Liver (tissue), 3 donors: ENCODE results near the gene IQSEC3.

Source experiments
- CTCF ChIP-seq: fragments of 150-350 bp; IDR thresholded peaks from 2 replicates; pipeline ENCODE4 v1.5.1; 2017; ENCODE audit warnings: improper control_type of control experiment, low read depth, low read length; ENCODE audit not compliant: missing input control
- EGR1 ChIP-seq, 2 donors: IDR thresholded peaks; 2 replicates each; pipeline ENCODE4 v1.6.1; 2016 to 2018; ENCODE audit warnings: antibody characterized with exemption in 2 of 2, low read depth in 2 of 2
- FOXA1 ChIP-seq: IDR thresholded peaks from 2 replicates; pipeline ENCODE4 v1.6.1; 2016; ENCODE audit warnings: antibody characterized with exemption
- RAD21 ChIP-seq, 2 donors: IDR thresholded peaks; 2 replicates each; pipeline ENCODE4 v1.6.1; 2016; ENCODE audit warnings: antibody characterized with exemption in 2 of 2, mild to moderate bottlenecking in 2 of 2
- SP1 ChIP-seq: IDR thresholded peaks from 2 replicates; pipeline ENCODE4 v1.6.1; 2018; ENCODE audit warnings: antibody characterized with exemption, mild to moderate bottlenecking
- TAF1 ChIP-seq: conservative IDR thresholded peaks from 2 replicates; pipeline ENCODE4 v1.6.1; 2016; ENCODE audit warnings: antibody characterized with exemption, mild to moderate bottlenecking
- YY1 ChIP-seq: IDR thresholded peaks from 2 replicates; pipeline ENCODE4 v1.6.1; 2016; ENCODE audit warnings: antibody characterized with exemption, mild to moderate bottlenecking
- TF ChIP-seq, protein P1 (sequence below): IDR thresholded peaks from 2 replicates; pipeline ENCODE4 v1.6.1; 2016; ENCODE audit warnings: antibody characterized with exemption
- TF ChIP-seq, protein P2 (sequence below): IDR thresholded peaks from 2 replicates; pipeline ENCODE4 v1.6.1; 2016; ENCODE audit warnings: antibody characterized with exemption
- TF ChIP-seq, protein P3 (sequence below): IDR thresholded peaks from 2 replicates; pipeline ENCODE4 v1.6.1; 2016; ENCODE audit warnings: antibody characterized with exemption, mild to moderate bottlenecking
- TF ChIP-seq, protein P4 (sequence below): IDR thresholded peaks from 2 replicates; pipeline ENCODE4 v1.6.1; 2016; ENCODE audit warnings: antibody characterized with exemption
- donor health status: healthy.
- donor health status: healthy.

DNA sequence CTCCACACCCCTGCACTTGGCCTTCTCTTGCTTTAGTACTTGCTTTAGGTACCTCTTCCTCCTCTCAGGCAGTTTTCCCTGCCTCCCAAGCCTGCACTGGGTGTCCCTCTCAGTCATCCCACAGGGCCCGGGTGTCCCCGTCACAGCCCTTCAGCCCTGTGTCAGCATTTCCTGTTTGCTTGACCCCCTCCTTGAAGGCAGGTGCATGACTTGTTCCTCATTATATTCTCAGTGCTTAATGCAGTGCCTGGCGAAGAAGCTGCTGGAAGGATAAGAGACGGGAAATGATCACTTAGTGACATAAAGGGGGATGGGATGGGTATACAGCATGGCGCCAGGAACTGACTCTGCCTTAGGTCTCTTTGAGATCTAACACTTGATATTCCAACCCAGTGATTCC is 61.5 kb downstream of the IQSEC3 start:
- TF ChIP-seq, protein P1, sequence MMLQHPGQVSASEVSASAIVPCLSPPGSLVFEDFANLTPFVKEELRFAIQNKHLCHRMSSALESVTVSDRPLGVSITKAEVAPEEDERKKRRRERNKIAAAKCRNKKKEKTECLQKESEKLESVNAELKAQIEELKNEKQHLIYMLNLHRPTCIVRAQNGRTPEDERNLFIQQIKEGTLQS = no peak
- TF ChIP-seq SP1 (no peak), CTCF (no peak), YY1 (no peak), RAD21 (IDR thresholded peaks at IDR 0.05) (no peak), EGR1 (IDR thresholded peaks at IDR 0.05; ENCODE audit: low read depth in 2 of 2) (no peak), TAF1 (no peak), FOXA1 (no peak)
- TF ChIP-seq, protein P2, sequence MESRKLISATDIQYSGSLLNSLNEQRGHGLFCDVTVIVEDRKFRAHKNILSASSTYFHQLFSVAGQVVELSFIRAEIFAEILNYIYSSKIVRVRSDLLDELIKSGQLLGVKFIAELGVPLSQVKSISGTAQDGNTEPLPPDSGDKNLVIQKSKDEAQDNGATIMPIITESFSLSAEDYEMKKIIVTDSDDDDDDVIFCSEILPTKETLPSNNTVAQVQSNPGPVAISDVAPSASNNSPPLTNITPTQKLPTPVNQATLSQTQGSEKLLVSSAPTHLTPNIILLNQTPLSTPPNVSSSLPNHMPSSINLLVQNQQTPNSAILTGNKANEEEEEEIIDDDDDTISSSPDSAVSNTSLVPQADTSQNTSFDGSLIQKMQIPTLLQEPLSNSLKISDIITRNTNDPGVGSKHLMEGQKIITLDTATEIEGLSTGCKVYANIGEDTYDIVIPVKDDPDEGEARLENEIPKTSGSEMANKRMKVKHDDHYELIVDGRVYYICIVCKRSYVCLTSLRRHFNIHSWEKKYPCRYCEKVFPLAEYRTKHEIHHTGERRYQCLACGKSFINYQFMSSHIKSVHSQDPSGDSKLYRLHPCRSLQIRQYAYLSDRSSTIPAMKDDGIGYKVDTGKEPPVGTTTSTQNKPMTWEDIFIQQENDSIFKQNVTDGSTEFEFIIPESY = no peak
- TF ChIP-seq, protein P3, sequence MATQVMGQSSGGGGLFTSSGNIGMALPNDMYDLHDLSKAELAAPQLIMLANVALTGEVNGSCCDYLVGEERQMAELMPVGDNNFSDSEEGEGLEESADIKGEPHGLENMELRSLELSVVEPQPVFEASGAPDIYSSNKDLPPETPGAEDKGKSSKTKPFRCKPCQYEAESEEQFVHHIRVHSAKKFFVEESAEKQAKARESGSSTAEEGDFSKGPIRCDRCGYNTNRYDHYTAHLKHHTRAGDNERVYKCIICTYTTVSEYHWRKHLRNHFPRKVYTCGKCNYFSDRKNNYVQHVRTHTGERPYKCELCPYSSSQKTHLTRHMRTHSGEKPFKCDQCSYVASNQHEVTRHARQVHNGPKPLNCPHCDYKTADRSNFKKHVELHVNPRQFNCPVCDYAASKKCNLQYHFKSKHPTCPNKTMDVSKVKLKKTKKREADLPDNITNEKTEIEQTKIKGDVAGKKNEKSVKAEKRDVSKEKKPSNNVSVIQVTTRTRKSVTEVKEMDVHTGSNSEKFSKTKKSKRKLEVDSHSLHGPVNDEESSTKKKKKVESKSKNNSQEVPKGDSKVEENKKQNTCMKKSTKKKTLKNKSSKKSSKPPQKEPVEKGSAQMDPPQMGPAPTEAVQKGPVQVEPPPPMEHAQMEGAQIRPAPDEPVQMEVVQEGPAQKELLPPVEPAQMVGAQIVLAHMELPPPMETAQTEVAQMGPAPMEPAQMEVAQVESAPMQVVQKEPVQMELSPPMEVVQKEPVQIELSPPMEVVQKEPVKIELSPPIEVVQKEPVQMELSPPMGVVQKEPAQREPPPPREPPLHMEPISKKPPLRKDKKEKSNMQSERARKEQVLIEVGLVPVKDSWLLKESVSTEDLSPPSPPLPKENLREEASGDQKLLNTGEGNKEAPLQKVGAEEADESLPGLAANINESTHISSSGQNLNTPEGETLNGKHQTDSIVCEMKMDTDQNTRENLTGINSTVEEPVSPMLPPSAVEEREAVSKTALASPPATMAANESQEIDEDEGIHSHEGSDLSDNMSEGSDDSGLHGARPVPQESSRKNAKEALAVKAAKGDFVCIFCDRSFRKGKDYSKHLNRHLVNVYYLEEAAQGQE = no peak
- TF ChIP-seq, protein P4, sequence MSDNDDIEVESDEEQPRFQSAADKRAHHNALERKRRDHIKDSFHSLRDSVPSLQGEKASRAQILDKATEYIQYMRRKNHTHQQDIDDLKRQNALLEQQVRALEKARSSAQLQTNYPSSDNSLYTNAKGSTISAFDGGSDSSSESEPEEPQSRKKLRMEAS = no peak
